Liver (tissue), 9 donors: Measurements from ENCODE around the gene PLEKHA7. TPM values are rescaled to one million over a fixed set of nuclear protein-coding genes. Genes with fewer than 3 reads are reported as not detected.

ENCODE experiments used
- DNase-seq: peaks from one replicate; pipeline ENCODE4 v3.0.0-alpha.2; 2017; ENCODE audit warnings: low spot score
- H3K27ac ChIP-seq, 2 donors: one replicate each; pipeline ENCODE4 v1.7.0; 2013; ENCODE audit warnings: inconsistent platforms in 2 of 2, low read length in 2 of 2, control low read depth in 1 of 2, low read depth in 1 of 2, mild to moderate bottlenecking in 1 of 2
- H3K27me3 ChIP-seq, 4 donors: one replicate each; pipeline versions ENCODE4 v1.6.1 to v1.7.0; 2013; ENCODE audit warnings: low read length in 3 of 4, inconsistent platforms in 1 of 4, mild to moderate bottlenecking in 1 of 4, moderate library complexity in 1 of 4; ENCODE audit not compliant: control insufficient read depth in 4 of 4, insufficient read depth in 4 of 4
- H3K36me3 ChIP-seq, 4 donors: one replicate each; pipeline versions ENCODE4 v1.6.1 to v1.7.0; 2013; ENCODE audit warnings: low read length in 3 of 4, mild to moderate bottlenecking in 3 of 4, low read depth in 1 of 4, moderate library complexity in 1 of 4; ENCODE audit not compliant: control insufficient read depth in 4 of 4, insufficient read depth in 3 of 4
- H3K4me1 ChIP-seq, 4 donors: one replicate each; pipeline versions ENCODE4 v1.6.1 to v1.7.0; 2013; ENCODE audit warnings: low read length in 3 of 4, mild to moderate bottlenecking in 3 of 4, moderate library complexity in 1 of 4; ENCODE audit not compliant: control insufficient read depth in 4 of 4, insufficient read depth in 4 of 4
- H3K4me3 ChIP-seq, 3 donors: one replicate each; pipeline versions ENCODE4 v1.6.1 to v1.7.0; 2013; ENCODE audit warnings: low read length in 3 of 3, control low read depth in 1 of 3, low read depth in 1 of 3, mild to moderate bottlenecking in 1 of 3
- H3K9ac ChIP-seq, 2 donors: one replicate each; pipeline ENCODE4 v1.7.0; 2013; ENCODE audit warnings: low read length in 2 of 2, mild to moderate bottlenecking in 2 of 2, moderate library complexity in 2 of 2, control low read depth in 1 of 2, low read depth in 1 of 2
- H3K9me3 ChIP-seq, 4 donors: one replicate each; pipeline versions ENCODE4 v1.6.1 to v1.7.0; 2013; ENCODE audit warnings: low read length in 3 of 4; ENCODE audit not compliant: control insufficient read depth in 4 of 4
- FOXA2 ChIP-seq: IDR thresholded peaks from 2 replicates; pipeline ENCODE4 v1.6.1; 2016; ENCODE audit warnings: antibody characterized with exemption
- HNF4A ChIP-seq, 2 donors: conservative IDR thresholded peaks; 2 replicates each; pipeline ENCODE4 v1.6.1; 2016; ENCODE audit warnings: antibody characterized with exemption in 2 of 2, mild to moderate bottlenecking in 2 of 2
- JUND ChIP-seq, 2 donors: IDR thresholded peaks; 2 replicates each; pipeline ENCODE4 v1.6.1; 2016; ENCODE audit warnings: antibody characterized with exemption in 2 of 2
- NR2F2 ChIP-seq: IDR thresholded peaks from 2 replicates; pipeline ENCODE4 v1.6.1; 2016; ENCODE audit warnings: antibody characterized with exemption
- RAD21 ChIP-seq, 2 donors: IDR thresholded peaks; 2 replicates each; pipeline ENCODE4 v1.6.1; 2016; ENCODE audit warnings: antibody characterized with exemption in 2 of 2, mild to moderate bottlenecking in 2 of 2
- RXRA ChIP-seq, 2 donors: IDR thresholded peaks; 2 replicates each; pipeline ENCODE4 v1.6.1; 2017 to 2018; ENCODE audit warnings: antibody characterized with exemption in 2 of 2, mild to moderate bottlenecking in 1 of 2
- SP1 ChIP-seq: IDR thresholded peaks from 2 replicates; pipeline ENCODE4 v1.6.1; 2018; ENCODE audit warnings: antibody characterized with exemption, mild to moderate bottlenecking
- TAF1 ChIP-seq: conservative IDR thresholded peaks from 2 replicates; pipeline ENCODE4 v1.6.1; 2016; ENCODE audit warnings: antibody characterized with exemption, mild to moderate bottlenecking
- YY1 ChIP-seq: IDR thresholded peaks from 2 replicates; pipeline ENCODE4 v1.6.1; 2016; ENCODE audit warnings: antibody characterized with exemption, mild to moderate bottlenecking
- WGBS: extraction: QIAGEN DNeasy Blood & Tissue Kit; methylation state at CpG from one replicate; pipeline ENCODE4 v1.1.7; 2013; 5-methylcytosine and 5-hydroxymethylcytosine counted together
- polyA plus RNA-seq, 2 donors: library from polyadenylated mRNA; stranded (reverse) in 1 of 2; unstranded in 1 of 2; fragments of 200-250 nt in 1 of 2; fragments of >200 nt in 1 of 2; fragmentation: Nextera tagmentation in 1 of 2; extraction: Ambion mirVana in 1 of 2; gene quantifications; one replicate each; pipeline versions ENCODE4 v1.2.1 to v1.2.3, GENCODE V29; 2013 to 2015
- total RNA-seq, 2 donors: library from RNA; depleted of rRNA; stranded (reverse); fragments of >200 nt; gene quantifications; one replicate each; pipeline ENCODE4 v1.2.3, GENCODE V29; 2014
- TF ChIP-seq, protein P1 (sequence below): IDR thresholded peaks from 2 replicates; pipeline ENCODE4 v1.6.1; 2016; ENCODE audit warnings: antibody characterized with exemption
- TF ChIP-seq, protein P2 (sequence below): IDR thresholded peaks from 2 replicates; pipeline ENCODE4 v1.6.1; 2016; ENCODE audit warnings: antibody characterized with exemption
- TF ChIP-seq, protein P3 (sequence below): IDR thresholded peaks from 2 replicates; pipeline ENCODE4 v1.6.1; 2016; ENCODE audit warnings: antibody characterized with exemption
- TF ChIP-seq, protein P4 (sequence below): IDR thresholded peaks from 2 replicates; pipeline ENCODE4 v1.6.1; 2016; ENCODE audit warnings: antibody characterized with exemption, mild to moderate bottlenecking
- donor health status: healthy.
- donor health status: healthy.
- donor health status: healthy.
- donor health status: healthy.
- donor health status: healthy.

Gene PLEKHA7
- total and polyA plus RNA-seq, 4 donors = 6.1 to 28.8 (median 8.5) TPM

DNA sequence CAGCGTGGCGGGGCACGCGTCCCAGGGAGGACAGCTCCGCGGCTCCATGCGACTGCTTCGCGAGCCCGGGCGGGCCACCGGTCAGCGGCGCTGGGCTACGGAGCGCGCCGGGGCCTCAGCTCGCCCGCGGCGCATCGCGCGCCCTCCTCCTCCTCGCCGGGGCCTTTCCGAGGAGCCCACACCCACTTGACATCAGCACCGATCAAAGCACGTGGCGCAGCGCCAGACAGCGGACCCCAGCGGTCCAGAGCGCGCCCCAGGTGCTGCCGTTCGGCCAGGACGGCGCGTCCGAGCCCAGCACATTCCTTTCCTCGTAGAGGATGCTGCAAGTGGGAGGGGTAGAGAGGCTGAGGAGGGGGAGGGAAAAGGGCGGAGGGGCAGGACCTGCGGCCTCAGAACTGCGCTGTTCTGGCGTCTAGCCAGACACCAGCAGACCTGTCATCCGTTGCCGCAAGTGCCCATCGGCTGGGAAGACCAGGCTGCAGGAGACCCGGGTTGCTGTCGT lies 88.6 kb downstream of the PLEKHA7 start:
- Histone ChIP-seq H3K36me3 (no peaks in the 10 kb centered on the region), H3K27me3 (no peaks in the 10 kb centered on the region), H3K9ac (no peak overlapping the region), H3K4me1 (peaks cover 15 to 28% (median 20%) of the 10 kb centered on the region in 4 donors), H3K27ac (no peak overlapping the region), H3K9me3 (no peaks in the 10 kb centered on the region), H3K4me3 (peak overlapping the region in 2 of 3 donors; percentile 47 to 52)
- TF ChIP-seq SP1 = no peak
- TF ChIP-seq, protein P1, sequence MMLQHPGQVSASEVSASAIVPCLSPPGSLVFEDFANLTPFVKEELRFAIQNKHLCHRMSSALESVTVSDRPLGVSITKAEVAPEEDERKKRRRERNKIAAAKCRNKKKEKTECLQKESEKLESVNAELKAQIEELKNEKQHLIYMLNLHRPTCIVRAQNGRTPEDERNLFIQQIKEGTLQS = no peak
- TF ChIP-seq TAF1 = no peak
- TF ChIP-seq, protein P2, sequence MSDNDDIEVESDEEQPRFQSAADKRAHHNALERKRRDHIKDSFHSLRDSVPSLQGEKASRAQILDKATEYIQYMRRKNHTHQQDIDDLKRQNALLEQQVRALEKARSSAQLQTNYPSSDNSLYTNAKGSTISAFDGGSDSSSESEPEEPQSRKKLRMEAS = no peak
- TF ChIP-seq, protein P3, sequence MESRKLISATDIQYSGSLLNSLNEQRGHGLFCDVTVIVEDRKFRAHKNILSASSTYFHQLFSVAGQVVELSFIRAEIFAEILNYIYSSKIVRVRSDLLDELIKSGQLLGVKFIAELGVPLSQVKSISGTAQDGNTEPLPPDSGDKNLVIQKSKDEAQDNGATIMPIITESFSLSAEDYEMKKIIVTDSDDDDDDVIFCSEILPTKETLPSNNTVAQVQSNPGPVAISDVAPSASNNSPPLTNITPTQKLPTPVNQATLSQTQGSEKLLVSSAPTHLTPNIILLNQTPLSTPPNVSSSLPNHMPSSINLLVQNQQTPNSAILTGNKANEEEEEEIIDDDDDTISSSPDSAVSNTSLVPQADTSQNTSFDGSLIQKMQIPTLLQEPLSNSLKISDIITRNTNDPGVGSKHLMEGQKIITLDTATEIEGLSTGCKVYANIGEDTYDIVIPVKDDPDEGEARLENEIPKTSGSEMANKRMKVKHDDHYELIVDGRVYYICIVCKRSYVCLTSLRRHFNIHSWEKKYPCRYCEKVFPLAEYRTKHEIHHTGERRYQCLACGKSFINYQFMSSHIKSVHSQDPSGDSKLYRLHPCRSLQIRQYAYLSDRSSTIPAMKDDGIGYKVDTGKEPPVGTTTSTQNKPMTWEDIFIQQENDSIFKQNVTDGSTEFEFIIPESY = no peak
- no peak for TF ChIP-seq HNF4A (conservative IDR thresholded peaks at IDR 0.05)
- TF ChIP-seq YY1 = no peak
- no peak for TF ChIP-seq FOXA2
- no peak for DNase-seq
- WGBS = 1% methylated on average over 52 of the region's 52 CpGs

DNA sequence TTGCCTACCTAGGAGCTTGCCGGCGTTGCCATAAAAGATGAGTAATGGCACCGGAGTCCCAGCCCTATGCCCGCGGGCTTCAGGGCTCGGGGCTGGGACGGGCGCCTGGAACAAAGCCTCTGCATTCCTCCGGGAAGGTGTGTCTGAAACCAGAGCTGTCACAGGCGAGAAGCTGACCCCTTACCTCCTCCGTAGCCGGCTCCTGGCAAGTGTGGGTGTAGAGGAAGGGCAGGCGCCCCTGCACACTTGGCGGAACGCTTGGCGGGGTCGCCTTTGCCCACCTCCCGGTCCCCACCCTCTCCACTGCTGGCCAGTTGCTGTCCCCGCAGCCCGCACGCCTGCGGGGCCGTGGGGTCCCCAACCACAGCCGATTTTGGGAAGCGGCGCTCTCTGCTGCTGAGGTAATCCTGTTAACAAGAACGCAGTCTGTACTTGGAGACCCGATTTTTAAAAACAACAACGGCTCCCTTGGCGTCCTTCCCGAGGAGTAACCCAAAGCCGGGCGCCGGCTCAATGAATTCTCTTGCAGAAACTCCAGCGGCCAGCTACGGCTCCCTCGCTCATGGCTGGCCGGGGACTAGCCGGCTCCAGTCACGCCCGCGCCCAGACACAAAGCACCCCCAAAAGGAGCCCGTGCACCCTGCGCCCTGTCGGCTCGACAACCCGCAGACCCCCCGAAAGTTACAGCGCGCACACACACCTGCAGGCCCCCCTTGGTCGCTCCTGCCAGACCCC lies 89.2 kb downstream of the PLEKHA7 start:
- Histone ChIP-seq H3K36me3 (no peaks in the 10 kb centered on the region), H3K9ac (no peak overlapping the region), H3K9me3 (no peaks in the 10 kb centered on the region), H3K4me1 (peaks cover 15 to 30% (median 20%) of the 10 kb centered on the region in 4 donors), H3K27ac (peak overlapping the region; percentile 14 to 47), H3K4me3 (peak overlapping the region; percentile 9 to 52 (median 47)), H3K27me3 (no peaks in the 10 kb centered on the region)
- 2% methylated on average over 51 of the region's 51 CpGs for WGBS
- TF ChIP-seq RAD21 (IDR thresholded peaks at IDR 0.05) (peak in 1 of 2 donors; percentile 12), FOXA2 (no peak), NR2F2 (no peak), RXRA (IDR thresholded peaks at IDR 0.05) (peak in 1 of 2 donors; percentile 45), YY1 (peak; percentile 87), JUND (IDR thresholded peaks at IDR 0.05) (peak in 1 of 2 donors; percentile 68), HNF4A (conservative IDR thresholded peaks at IDR 0.05) (peak in 1 of 2 donors; percentile 41)
- TF ChIP-seq, protein P4, sequence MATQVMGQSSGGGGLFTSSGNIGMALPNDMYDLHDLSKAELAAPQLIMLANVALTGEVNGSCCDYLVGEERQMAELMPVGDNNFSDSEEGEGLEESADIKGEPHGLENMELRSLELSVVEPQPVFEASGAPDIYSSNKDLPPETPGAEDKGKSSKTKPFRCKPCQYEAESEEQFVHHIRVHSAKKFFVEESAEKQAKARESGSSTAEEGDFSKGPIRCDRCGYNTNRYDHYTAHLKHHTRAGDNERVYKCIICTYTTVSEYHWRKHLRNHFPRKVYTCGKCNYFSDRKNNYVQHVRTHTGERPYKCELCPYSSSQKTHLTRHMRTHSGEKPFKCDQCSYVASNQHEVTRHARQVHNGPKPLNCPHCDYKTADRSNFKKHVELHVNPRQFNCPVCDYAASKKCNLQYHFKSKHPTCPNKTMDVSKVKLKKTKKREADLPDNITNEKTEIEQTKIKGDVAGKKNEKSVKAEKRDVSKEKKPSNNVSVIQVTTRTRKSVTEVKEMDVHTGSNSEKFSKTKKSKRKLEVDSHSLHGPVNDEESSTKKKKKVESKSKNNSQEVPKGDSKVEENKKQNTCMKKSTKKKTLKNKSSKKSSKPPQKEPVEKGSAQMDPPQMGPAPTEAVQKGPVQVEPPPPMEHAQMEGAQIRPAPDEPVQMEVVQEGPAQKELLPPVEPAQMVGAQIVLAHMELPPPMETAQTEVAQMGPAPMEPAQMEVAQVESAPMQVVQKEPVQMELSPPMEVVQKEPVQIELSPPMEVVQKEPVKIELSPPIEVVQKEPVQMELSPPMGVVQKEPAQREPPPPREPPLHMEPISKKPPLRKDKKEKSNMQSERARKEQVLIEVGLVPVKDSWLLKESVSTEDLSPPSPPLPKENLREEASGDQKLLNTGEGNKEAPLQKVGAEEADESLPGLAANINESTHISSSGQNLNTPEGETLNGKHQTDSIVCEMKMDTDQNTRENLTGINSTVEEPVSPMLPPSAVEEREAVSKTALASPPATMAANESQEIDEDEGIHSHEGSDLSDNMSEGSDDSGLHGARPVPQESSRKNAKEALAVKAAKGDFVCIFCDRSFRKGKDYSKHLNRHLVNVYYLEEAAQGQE = peak; percentile 43
- TF ChIP-seq, protein P1 = peak; percentile 32
- DNase-seq = no peak
